ENCODE results near the gene PDXK.

PDXK gene

GRCh38 chr21:43720539-43721166 is 1.7 kb downstream of the PDXK start:
- TF ChIP-seq CTCF (IDR thresholded peaks at IDR 0.05; ENCODE audit: extremely low read depth, missing control alignments), result no peak
- no peak for DNase-seq (ENCODE audit: low spot score)

- DNase-seq (ENCODE audit: low spot score), result no peak
Measured at GRCh38 chr21:43721206-43721605, 2.3 kb downstream of the PDXK start.

GRCh38 chr21:43721939-43722338 is 3.0 kb downstream of the PDXK start:
- no peak for DNase-seq (ENCODE audit: low spot score)
- TF ChIP-seq CTCF (IDR thresholded peaks at IDR 0.05; ENCODE audit: extremely low read depth, missing control alignments), result no peak

More at GRCh38 chr21:43721206-43721605, 2.3 kb downstream of the PDXK start:
- no peak for TF ChIP-seq CTCF (IDR thresholded peaks at IDR 0.05; ENCODE audit: extremely low read depth, missing control alignments)

GRCh38 chr21:43723648-43724047 is 4.7 kb downstream of the PDXK start:
- TF ChIP-seq CTCF (IDR thresholded peaks at IDR 0.05; ENCODE audit: extremely low read depth, missing control alignments), result no peak
- DNase-seq (ENCODE audit: low spot score), result no peak

- no peak for DNase-seq (ENCODE audit: low spot score)
- TF ChIP-seq CTCF (IDR thresholded peaks at IDR 0.05; ENCODE audit: extremely low read depth, missing control alignments), result no peak
Measured at GRCh38 chr21:43726686-43727518, 8.0 kb downstream of the PDXK start.

GRCh38 chr21:43727519-43728153 is 8.7 kb downstream of the PDXK start:
- TF ChIP-seq CTCF (IDR thresholded peaks at IDR 0.05; ENCODE audit: extremely low read depth, missing control alignments), result no peak
- no peak for DNase-seq (ENCODE audit: low spot score)

GRCh38 chr21:43728154-43728466 is 9.2 kb downstream of the PDXK start:
- DNase-seq (ENCODE audit: low spot score), result no peak
- TF ChIP-seq CTCF (IDR thresholded peaks at IDR 0.05; ENCODE audit: extremely low read depth, missing control alignments), result no peak
